ENCODE results near the gene HSF5. TPM values are rescaled to one million over a fixed set of nuclear protein-coding genes. Genes with fewer than 3 reads are reported as not detected.

Gene HSF5
- total RNA-seq, 1 donor from 2014 or later: 5.5 TPM

- H3K9me3 Mint-ChIP-seq: no peaks in the 10 kb centered on the region
- DNase-seq (no peak), ATAC-seq (ENCODE audit: low read depth) (no peak)
- H3K4me1 Mint-ChIP-seq: no peaks in the 10 kb centered on the region
- ChIA-PET POLR2A (no interaction called here), CTCF (no interaction called here)
- intact Hi-C loops (cut with micrococcal nuclease): no loop called here
- H3K27ac Mint-ChIP-seq: no peak overlapping the region
- no peak overlapping the region for H3K4me3 Mint-ChIP-seq
- no peaks in the 10 kb centered on the region for H3K36me3 Mint-ChIP-seq (ENCODE audit: low read depth)
- H3K27me3 Mint-ChIP-seq: no peaks in the 10 kb centered on the region
- TF ChIP-seq CTCF (IDR thresholded peaks at IDR 0.05): no peak
These were observed 85.5 kb downstream of the HSF5 start for GRCh38 chr17:58402679-58403078.

GRCh38 chr17:58402047-58402446 is 86.2 kb downstream of the HSF5 start:
- H3K27ac Mint-ChIP-seq: no peak overlapping the region
- no peaks in the 10 kb centered on the region for H3K36me3 Mint-ChIP-seq (ENCODE audit: low read depth)
- intact Hi-C loops (cut with micrococcal nuclease): no loop called here
- ATAC-seq (ENCODE audit: low read depth) (no peak), DNase-seq (no peak)
- ChIA-PET POLR2A (no interaction called here), CTCF (no interaction called here)
- H3K9me3 Mint-ChIP-seq: no peaks in the 10 kb centered on the region
- no peak for TF ChIP-seq CTCF (IDR thresholded peaks at IDR 0.05)
- no peaks in the 10 kb centered on the region for H3K27me3 Mint-ChIP-seq
- no peaks in the 10 kb centered on the region for H3K4me1 Mint-ChIP-seq
- no peak overlapping the region for H3K4me3 Mint-ChIP-seq

GRCh38 chr17:58401287-58401686 is 86.9 kb downstream of the HSF5 start:
- no peaks in the 10 kb centered on the region for H3K4me1 Mint-ChIP-seq
- CTCF ChIA-PET: no interaction called here
- H3K36me3 Mint-ChIP-seq (ENCODE audit: low read depth): no peaks in the 10 kb centered on the region
- TF ChIP-seq CTCF (IDR thresholded peaks at IDR 0.05): no peak
- ATAC-seq (ENCODE audit: low read depth): no peak
- H3K9me3 Mint-ChIP-seq: no peaks in the 10 kb centered on the region
- H3K4me3 Mint-ChIP-seq: no peak overlapping the region
- no peak for DNase-seq
- intact Hi-C loops (cut with micrococcal nuclease): no loop called here
- POLR2A ChIA-PET: interaction anchor here (0.7 kb wide), 2 partner anchors 9 to 24 kb away, joined by 3 to 4 read pairs; no protein-coding TSS in a partner anchor
- H3K27me3 Mint-ChIP-seq: no peaks in the 10 kb centered on the region
- no peak overlapping the region for H3K27ac Mint-ChIP-seq

GRCh38 chr17:58400826-58401225 is 87.4 kb downstream of the HSF5 start:
- no peaks in the 10 kb centered on the region for H3K36me3 Mint-ChIP-seq (ENCODE audit: low read depth)
- POLR2A ChIA-PET: interaction anchor here (0.7 to 0.8 kb wide), 2 partner anchors 24 to 48 kb away, joined by 3 read pairs; no protein-coding TSS in a partner anchor

GRCh38 chr17:58399974-58400373 is 88.2 kb downstream of the HSF5 start:
- DNase-seq: no peak
- CTCF ChIA-PET: interaction anchor here (0.9 to 1.0 kb wide), 3 partner anchors 17 to 150 kb away, joined by 3 read pairs; partner anchors contain the start of gene RNF43
- Mint-ChIP-seq H3K4me3 (no peak overlapping the region), H3K27me3 (no peaks in the 10 kb centered on the region), H3K36me3 (ENCODE audit: low read depth) (no peaks in the 10 kb centered on the region), H3K9me3 (no peaks in the 10 kb centered on the region), H3K27ac (no peak overlapping the region), H3K4me1 (no peaks in the 10 kb centered on the region)
- POLR2A ChIA-PET: interaction anchor here (0.8 kb wide), 1 partner anchor 47 kb away, joined by 3 read pairs; no protein-coding TSS in a partner anchor
- no peak for ATAC-seq (ENCODE audit: low read depth)
- no peak for TF ChIP-seq CTCF (IDR thresholded peaks at IDR 0.05)
- intact Hi-C loops (cut with micrococcal nuclease): no loop called here

More at GRCh38 chr17:58400826-58401225, 87.4 kb downstream of the HSF5 start:
- H3K9me3 Mint-ChIP-seq: no peaks in the 10 kb centered on the region
- H3K27me3 Mint-ChIP-seq: no peaks in the 10 kb centered on the region
- no peak for TF ChIP-seq CTCF (IDR thresholded peaks at IDR 0.05)
- H3K4me3 Mint-ChIP-seq: no peak overlapping the region
- no peaks in the 10 kb centered on the region for H3K4me1 Mint-ChIP-seq
- CTCF ChIA-PET: interaction anchor here (0.9 to 1.0 kb wide), 2 partner anchors 46 to 151 kb away, joined by 3 read pairs; no protein-coding TSS in a partner anchor
- intact Hi-C loops (cut with micrococcal nuclease): no loop called here
- no peak for ATAC-seq (ENCODE audit: low read depth)
- DNase-seq: no peak
- H3K27ac Mint-ChIP-seq: no peak overlapping the region
